Hematopoietic multipotent progenitor cell treated with erythropoietin and hydrocortisone succinate and interleukin-3 and kit ligand, for 4 days (in vitro differentiated cells): Measurements from ENCODE around the gene BAIAP2.

Source experiments
- DNase-seq: peaks from one replicate; pipeline ENCODE4 v3.0.0-alpha.2; 2015

The BAIAP2 gene

DNA sequence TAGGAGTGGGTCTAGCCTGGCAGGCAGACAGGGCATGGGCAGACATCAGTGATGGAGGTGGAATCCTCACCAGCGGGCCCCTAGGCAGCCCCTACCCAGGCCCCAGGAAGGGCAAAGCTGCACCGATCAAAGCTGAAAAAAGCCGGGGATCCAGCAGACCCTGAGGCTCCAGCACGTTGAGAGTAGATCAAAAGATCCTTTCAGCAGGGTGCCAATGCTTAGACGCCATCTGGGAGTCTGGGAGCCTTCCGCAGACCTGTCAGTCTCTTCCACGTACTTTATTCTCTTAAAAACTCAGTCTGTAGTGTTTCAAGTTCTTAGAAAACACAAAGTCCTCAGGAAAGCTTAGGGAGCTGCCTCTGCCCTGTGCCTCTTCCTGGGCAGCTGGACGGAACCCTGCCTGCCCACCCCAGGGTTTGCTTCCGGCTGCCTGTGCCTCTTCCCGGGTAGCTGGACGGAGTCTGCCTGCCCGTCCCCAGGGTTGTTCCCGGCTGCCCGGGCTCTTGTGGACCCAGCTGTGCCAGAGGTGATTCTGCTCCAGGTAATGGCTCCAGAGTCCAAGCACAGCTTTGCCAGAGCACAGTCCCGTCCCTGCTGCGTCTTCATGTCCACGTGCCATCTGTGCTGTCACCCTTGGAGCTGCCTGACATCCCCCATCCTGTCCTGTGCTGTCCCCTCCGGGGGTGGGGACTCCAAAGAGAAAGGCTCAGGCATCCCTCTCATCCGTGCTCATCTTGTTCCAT, 79.6 kb downstream of the BAIAP2 start:
- DNase-seq, result no peak

DNA sequence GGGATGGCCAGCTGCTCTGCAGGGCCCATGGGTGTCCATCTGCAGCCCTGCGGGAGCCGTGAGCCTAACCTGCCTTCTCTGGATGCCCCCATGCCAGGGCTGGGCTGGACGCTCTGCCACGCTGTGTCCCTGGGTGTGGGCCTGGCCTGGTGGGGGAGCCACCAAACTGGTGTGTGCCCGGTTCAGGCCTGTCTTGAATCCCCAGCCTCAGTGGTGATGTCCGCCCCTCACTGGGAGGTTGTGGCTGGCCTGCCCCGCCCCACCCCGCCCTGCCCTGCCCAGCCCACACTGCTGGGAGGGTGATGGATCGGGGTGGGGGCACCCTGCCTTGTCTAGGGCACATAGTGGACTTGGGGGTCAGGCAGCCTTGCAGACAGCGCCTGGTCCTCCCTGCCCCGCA, 80.3 kb downstream of the BAIAP2 start:
- no peak for DNase-seq

- no peak for DNase-seq
Observed at GRCh38 chr17:81115749-81116464, 81.0 kb downstream of the BAIAP2 start.

DNA sequence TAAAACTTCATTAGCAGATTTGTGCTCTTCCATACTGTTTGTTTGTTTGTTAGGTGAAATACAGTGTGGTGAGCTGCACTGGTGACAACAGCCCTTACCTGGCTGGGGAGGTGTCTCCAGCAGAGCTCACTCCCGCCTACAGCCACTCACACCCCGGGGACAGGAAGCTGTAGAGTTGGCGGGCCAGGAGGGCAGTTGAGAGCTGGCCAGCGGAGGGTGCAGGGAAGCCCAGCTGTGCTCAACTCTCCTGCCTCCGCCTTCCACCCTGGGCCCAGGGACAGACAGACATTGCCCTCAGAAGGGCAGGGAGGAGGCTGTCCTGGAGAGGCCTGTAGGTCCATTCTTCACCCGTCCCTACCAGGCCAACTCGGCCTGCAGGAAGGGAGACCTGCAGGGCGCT, 81.8 kb downstream of the BAIAP2 start:
- DNase-seq, result no peak

DNA sequence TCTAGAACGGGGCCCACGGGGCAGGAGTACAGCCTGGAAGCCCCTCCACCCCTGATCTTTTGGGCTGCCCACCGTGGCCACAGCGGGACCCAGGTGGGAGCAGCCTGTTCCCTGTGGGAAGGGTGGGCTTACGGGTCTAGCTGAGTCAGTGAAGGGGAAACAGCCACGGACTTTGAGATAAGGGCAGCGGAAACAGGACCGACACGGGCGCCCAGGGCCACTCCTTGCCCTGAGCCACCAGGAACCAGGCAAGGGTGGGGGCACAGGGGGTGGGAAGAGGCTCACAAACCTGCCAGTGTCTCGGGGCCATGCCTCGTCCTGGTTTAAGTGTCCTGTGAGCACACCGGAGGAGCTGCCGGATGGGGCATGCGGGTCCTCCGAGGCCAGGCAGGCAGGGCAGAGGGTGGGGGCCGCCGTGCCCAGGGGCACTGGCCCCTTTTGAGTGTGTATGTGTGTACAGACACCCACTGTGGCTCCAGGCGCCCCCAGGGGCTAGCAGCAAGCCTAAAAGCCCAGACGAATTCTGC, 82.8 kb downstream of the BAIAP2 start:
- peak; percentile 45 for DNase-seq

- DNase-seq, result peak; percentile 21
Observed at GRCh38 chr17:81118308-81119221, 83.6 kb downstream of the BAIAP2 start.

DNA sequence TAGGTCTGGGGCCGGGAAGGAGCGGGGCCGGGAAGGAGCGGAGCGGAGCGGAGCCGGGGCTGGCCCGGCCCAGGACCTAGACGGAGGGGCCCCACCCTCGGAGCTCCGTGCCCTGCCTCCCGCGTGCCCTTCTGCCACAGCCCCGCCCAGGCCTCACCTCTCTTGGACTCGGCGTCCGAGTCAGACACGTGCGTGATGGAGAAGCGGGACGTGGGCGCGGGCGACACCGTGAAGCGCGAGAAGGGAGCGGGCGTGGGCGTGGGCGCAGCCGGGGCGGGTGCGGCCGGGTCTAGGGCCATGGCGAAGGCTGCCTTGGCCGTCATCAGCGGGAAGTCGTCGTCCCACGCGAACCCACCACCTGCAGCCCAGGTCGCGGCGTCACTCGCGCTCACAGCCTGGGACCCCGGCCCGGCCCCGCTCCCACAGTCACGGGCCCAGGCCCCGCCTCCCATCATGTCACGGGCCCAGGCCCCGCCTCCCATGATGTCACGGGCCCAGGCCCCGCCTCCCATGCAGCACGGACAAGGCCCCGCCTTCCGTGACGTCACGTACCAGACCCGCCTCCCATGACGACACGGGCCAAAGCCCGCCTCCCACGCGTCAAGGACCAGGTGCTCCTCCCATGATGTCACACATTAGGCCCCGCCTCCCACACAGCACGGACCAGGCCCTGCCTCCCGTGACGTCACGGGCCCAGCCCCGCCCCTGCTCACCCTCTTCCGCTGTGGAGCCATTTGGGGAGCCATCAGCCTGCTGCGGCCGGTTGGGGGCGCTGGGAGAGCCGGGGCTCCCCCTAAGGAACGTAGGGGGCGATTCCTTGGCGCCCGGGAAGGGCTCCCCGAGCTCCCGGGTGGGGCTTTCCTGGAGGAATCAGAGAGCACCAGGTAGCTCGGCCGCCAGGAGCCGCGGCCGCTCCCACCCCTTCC, 84.5 kb downstream of the BAIAP2 start:
- DNase-seq, result peak; percentile 86

DNA sequence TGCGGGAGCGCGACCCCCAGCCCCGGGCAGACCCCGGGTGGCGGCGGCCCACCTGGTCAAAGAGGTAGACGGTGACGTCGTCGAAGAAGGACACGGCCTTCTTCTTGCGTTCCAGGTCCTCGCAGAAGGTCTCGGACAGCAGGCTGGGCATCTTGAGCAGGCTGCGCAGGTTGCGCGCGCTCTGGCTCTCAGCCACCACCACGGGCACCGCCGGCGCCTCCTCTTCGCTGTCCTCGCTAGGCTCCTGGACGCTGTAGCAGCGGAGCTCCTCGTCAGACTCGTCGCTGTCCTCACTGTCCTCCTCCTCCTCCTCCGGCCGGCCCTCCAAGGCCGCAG, 85.2 kb downstream of the BAIAP2 start:
- DNase-seq, result no peak

DNA sequence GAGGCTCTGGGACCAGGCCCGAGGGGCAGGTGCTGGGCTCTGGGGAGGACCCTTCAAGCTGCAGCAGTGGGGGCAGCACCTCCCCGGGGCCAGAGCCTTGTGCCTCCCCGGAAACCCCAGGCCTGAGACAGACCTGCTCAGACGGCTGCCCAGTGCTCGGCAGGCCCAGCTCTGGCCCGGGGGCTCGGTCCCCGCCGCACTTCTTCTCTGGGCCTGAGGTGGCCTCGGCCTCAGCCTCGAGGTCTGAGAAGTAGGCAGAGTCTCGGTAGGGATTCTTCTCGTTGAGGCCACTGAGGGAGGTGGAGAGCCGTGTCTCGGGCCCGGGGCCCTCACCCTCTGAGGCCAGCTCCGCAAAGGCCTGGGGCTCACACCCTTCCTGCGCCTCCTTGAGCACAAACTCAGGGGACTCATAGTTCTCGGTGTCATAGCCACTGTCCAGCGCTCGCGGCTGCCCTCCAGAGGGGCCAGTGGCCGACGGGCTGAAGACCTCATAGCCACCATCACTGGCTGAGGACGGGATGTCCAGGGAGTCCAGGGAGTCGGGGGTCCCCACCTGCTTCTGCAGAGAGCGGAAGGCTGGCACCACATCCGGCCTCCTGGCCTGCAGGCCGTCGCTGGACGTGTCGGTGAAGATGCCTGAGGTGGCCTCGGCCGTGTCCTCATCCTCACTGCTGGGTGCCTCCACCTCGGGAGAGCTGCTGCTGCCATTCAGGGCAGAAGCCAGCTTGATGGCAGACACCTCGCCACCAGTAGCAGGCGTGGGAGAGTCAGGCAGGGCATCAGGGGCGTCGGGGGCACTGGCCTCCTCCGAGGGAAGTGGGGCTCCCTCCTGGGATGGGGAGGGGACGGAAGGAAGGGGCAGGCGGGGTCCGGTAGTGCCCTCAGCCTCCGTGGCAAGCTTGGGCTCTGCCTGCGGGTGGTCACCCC, 86.0 kb downstream of the BAIAP2 start:
- no peak for DNase-seq

GRCh38 chr17:81121841-81122733, 87.1 kb downstream of the BAIAP2 start:
- DNase-seq, result no peak

GRCh38 chr17:81123052-81124048, 88.4 kb downstream of the BAIAP2 start:
- no peak for DNase-seq

DNA sequence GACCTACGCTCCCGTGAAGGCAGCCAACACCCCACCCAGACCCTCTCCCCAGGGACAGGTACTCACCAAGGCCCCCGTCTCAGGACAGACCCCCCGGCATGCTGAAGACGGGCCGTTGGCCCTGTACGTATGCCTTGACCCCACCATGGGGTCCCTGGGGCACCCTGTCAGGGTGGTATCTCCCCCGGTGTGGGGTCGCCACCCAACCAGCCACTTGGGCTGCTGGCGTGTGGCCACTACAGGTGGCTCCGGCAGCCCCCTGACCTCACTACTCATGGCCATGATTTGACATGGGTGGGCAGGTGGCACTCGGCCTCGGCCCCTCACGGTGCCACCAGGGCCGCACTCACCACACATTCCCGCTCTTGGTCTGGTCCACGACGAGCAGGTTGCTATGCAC, 89.4 kb downstream of the BAIAP2 start:
- DNase-seq, result no peak

- no peak for DNase-seq
Observed at GRCh38 chr17:81125573-81126081, 90.7 kb downstream of the BAIAP2 start.

- no peak for DNase-seq
Observed at GRCh38 chr17:81126281-81127132, 91.6 kb downstream of the BAIAP2 start.

DNA sequence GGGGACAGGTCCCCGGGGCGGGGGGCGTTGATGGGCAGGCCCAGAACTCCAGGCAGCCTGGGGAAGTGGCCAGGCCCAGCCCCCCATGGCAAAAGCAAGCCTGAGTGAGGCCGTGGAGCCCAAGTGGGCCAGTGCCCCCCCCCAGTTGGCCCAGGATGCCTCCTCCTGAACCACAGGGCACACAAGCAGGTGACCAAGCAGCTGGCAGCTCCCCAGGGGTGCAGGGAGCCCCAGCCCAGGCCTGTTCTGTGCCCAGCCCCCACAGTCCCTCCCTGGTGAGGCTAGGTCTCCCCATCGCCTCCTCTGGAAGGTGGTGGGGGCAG, 92.1 kb downstream of the BAIAP2 start:
- DNase-seq, result no peak

DNA sequence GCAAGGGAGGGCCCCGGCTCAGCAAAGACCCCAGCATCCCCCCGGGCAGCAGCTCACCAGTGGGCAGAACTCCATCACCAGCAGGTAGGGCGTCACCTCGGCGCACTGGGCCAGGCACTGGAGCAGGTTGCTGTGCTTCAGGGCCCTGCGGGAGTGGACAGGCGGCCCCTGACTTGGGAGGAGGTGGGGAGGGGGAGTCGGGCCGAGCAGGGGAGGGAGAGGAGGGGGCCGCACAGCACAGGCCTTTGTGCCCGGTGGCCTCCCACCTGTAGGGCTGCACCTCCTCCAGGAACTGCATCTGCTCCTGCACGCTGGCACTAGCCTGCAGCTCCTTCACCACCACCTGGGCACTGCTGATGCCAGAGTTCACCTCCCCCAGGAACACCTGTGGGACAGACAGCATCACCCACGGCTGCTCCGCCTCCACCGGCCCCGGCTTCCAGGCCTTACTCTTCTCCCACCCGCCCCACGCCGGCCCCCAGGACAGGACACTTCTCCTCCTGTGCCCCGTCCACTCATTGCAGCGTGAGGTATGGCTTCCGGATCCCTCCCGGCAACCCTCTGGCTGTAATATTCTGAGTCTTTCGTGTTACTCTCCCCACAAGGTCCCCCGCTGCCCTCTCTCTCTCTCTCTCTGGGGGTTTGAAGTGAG, 92.7 kb downstream of the BAIAP2 start:
- no peak for DNase-seq

DNA sequence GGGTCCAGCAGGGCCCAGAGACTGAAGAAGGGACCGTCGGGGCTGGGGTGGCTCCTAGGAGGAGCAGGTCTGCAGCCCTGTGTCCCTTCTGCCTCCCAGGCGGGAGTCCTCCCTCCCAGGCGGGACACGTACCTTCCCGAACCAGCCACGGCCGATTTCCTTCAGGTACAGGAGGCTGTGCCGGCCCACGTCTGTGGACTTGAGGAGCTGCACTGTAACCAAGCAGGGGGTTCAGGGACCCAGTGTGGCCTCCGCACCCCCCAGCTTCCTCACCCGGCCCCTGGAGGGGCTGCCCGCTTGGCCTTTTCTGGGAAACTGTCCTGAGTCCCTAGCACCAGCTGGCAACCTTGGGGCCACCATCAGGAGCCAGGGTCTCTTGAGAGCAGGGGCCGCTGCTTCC, 93.4 kb downstream of the BAIAP2 start:
- no peak for DNase-seq
